NCI-H146 (cell line): ENCODE measurements around the gene MEF2B.
A peak's percentile ranks its signal among the peaks of the same experiment; 100 is the strongest.
"Not testable (repeated sequence)": the region's sequence is repeated elsewhere in the genome, so short reads cannot be mapped to it uniquely, and the experiment has no call there.

Experiments
- DNase-seq: peaks from one replicate; lab custom pipeline; 2025; lab: John Stamatoyannopoulos, UW

The MEF2B gene

DNA sequence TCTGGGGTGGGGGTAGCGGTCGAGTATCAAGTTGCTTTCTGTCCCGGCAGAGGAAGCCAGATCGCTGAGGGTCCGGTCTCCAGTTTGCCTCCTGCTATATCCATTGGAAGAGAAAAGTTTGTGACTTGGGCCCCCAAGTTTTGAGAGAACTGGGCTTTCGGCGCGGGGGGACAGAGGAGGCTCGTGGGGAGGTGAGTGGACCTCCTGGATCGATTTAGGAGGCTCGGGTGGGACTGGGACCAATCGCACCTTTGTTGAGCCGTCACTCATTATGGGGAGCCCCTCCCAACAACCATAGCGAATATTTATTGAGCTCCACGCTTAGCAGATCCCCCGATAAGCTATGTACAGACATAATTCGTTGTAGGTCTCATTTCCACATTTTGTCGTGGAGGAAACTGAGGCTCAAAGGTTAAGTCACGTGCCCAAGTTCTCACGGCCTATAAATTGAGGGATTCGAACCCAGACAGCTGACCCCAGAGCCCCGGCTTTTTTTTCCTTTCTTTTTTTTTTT lies 22.9 kb upstream of the MEF2B start:
- DNase-seq = no peak

DNA sequence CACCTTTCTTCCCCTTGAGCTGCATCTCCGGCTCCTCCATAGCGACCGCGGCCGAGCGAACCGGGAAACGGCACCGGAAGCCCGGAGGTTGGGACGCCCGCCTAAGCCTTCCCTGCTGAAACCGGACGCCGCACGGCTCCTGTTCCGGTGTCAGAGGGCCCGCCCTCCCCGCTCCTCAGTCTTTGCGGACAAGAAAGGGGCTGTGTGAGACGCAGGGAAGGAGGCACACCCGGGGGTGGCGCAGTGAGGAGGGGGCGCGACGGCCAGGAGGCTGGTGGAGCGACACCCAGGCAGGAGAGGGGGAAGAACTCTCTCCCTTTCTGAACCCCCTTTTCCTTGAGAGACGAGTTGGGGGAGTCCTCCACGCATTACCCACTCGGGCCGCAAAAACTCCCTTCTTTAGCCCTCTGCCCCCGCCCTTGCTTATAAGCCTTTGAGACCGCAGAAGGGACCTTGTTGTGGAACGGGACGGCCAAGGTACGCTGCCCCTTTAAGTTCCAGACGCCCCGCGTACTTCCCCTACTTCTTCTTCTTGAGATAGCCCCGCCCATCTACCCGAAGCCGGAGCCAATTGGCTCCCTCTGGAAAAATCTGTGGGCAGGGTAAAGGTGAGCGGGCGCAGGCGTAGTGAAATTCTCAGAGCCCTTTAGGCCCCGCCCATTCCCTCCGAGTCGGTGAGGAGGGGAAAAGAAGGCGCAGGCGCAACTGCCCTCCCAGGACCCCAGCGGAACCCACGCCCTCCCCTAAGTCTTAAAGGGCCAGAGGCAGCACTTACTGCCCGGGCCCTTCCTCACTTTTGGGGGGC lies 22.2 kb upstream of the MEF2B start, which contains the start of the genes BORCS8 and RFXANK:
BORCS8 (minus strand) TSS at position 75 of the 805 bp plus-strand sequence; CDS start at position 40, 35 bp downstream.
RFXANK (plus strand) TSS at position 181 of the 805 bp plus-strand sequence. CDS start 1,689 bp downstream, outside the sequence.
- DNase-seq = peak; percentile 100

DNA sequence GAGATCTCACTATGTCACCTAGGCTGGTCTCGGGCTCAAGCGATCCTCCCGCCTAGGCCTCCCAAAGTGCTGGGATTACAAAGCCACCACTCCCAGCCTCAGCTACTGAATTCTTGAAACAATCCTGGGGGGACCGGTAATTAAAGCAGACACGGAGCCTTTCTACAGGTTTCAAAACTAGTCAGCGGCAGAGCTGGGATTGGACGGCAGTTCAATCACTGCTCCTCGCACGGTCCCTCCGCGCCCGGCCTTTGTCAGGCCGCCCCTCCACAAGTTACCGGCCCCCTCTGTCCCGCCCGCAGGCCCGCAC lies 21.7 kb upstream of the MEF2B start:
- no peak for DNase-seq

DNA sequence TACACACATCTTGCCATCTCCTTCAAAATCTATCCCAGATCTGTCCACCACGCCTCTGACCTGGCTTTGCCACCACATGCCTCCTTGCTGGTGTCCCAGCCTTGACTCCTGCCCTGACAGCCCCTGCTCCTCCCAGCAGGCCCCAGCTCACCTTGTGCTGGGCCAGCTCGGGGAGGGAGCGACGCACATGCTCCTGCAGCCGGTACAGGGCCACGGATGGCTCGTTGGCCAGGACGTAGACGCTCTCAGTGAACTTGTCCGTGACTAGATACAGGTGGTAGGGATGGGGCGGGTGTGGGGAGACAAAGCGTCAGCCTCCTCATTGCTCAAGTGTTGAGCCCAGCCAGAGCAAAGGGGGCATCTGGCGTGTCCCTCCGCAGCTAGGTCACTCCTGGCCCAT lies 16.7 kb upstream of the MEF2B start:
- no peak for DNase-seq

DNA sequence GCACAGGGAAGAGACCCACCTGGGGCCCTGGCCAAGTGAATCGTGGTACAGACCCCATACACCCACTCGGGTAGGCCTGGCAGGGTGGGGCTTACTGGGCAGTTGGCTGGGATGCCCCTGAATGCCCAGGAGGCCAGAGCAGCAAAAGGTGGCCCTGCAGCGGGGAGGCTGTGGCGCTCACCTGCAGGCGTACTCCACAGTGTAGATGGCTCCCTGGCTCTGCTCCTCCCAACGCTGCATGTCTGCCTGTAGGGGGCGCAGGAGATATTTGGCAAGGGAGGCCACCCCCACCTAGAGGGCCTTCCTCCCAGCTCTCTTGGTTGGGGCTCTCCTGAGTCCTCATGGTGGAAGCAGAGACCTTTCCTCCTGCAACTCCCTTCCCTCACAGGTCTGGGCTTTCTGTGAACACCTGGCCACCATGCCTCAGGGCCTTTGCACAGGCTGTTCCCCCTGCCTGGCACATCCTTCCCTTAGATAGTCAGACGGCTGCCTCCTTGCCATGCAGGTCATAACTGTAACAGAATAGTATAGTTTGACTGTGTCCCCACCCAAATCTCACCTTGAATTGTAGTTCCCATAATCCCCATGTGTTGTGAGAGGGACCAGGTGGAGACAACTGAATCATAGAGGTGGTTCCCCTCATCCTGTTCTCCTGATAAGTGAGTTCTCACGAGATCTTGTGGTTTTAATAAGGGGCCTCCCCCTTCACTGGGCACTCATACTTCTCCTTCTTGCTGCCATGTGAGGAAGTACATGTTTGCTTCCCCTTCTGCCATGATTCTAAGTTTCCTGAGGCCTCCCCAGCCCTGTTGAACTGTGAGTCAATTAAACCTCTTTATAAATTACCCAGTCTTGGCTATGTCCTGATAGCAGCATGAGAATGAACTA lies 16.0 kb upstream of the MEF2B start:
- peak; percentile 69 for DNase-seq

DNA sequence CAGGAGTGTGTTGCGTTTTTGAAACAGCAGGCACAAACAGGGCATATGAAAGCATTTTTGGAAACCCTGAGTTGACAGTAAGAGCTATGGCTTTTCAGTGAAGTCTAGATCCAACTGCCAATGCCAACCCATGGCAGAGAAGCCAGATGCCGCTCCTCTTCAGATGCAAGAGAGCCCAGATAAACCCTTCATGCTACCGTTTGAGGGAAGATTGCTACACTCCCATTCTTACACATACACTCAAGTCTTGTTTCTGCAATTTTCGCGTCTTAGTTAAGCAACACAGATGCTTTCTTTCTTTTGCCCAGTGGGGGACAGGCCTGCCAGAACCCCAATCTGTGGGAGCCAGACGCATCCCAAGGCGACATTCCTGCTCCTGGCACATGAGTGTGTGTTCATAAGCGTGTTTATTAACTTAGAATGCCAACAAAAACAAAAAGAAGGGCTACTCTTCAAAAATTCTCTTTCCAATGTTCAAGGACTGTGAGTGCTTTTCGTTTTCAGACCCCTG lies 11.5 kb upstream of the MEF2B start:
- no peak for DNase-seq

DNA sequence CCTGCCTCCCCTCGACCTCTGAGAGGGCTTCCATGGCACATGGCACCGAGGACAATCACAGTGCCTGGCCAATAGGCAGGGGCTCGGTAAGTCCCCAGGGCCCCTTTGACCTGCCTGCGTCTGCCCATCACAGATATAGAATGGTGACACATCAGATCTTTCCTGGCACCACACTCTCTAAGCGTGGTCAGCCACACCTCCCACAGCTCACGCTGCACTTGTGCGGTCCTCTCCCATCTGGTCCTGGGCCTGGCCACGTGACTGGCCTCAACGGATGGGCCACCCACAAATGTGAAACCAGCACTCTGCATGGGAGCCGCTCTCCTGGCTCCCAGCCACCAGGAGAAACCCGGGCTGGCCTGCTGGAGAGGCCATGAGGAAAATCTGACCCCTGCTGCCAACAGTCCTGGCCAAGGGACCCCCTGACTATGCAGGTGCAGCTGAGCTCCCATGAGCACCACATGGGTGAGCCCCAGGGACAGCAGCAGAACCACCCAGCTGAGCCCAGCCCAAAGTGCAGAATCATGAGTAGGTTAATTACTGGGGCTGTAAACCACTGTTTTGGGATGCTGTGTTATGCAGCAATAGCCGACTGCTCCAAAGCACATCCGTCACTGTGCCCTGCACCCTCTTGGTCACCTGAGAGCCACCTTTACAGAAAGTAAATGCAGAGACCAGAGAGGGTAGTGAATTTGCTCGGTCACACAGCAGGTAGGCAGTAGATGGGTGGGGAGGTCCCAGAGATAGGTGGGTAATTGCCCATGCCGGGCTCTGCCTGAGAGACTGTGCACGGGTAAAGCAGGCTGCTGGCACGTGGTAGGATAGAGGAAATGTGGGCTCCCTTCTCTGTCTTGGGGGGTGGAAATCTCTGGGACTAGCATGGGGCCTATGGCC lies 9.7 kb upstream of the MEF2B start:
- DNase-seq = no peak

DNA sequence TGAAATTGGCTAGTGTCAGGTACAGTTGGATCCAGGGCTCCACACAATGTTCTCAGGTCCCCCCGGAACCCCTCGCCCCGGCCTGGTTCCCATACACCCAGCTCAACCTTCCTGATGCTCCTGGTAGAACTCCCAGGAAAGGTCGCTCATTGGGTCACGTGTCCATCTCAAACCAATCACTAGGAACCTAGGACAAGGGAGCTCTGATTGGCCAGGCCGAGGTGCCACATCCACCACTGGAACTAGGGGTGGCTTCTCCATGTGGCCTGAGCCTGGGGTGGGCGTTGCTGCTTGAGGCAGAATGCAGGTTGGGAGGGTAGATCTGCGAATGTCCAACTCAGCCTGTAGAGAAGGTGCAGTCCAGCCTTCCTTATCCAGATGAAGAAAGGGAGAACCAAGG lies 6.9 kb upstream of the MEF2B start:
- DNase-seq = no peak

DNA sequence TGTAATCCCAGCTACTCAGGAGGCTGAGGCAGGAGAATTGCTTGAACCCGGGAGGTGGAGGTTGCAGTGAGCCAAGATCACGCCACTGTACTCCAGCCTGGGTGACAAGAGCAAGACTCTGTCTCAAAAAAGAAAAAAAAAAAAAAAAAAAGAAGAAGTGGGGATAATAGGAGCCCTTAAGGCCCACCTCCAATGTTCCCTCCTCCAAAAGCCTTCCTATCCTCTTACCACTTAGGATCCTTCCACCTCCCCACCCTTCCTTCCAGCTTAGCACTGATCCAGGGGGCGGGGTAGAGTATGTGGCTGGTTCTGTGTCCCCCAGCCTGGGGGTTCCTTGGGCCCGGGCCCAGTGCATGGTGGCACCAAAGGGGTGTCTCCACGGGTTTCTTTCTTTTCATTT lies 3.2 kb upstream of the MEF2B start:
- DNase-seq = not testable (repeated sequence)

DNA sequence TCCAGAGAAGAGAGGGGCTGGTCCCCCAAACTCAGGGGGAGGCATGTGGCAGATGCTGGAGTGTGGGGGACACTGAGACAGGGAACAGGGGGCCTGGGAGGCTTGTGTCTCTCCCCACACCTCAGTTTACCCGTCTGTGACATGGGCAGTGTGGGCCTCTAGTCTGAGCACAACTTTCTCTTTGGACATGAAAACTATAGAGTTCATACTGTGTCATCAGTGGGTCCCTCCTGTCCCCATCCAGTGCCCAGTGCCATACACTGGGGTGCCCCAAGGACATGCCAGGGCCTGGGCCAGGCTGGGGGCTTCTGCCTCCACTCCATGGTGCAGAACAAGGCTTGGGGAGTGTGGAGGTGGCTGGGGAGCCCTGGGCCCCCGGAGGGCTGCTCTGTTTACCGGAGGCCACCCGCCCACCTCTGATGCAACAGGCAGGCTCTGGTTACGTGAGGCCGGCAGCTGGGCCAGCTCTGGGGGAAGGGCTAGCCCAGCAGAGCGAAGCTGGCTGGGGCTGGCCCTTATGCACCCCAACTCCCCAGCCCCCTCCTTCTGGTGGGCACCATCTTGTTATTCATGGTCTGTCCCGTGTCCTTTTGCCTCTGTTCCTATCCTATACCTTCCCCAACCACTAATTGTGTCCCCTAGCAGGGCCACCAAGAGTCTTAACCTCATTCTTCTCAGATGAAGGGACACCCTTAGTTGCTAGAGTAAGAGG lies 1.9 kb upstream of the MEF2B start:
- peak; percentile 29 for DNase-seq

DNA sequence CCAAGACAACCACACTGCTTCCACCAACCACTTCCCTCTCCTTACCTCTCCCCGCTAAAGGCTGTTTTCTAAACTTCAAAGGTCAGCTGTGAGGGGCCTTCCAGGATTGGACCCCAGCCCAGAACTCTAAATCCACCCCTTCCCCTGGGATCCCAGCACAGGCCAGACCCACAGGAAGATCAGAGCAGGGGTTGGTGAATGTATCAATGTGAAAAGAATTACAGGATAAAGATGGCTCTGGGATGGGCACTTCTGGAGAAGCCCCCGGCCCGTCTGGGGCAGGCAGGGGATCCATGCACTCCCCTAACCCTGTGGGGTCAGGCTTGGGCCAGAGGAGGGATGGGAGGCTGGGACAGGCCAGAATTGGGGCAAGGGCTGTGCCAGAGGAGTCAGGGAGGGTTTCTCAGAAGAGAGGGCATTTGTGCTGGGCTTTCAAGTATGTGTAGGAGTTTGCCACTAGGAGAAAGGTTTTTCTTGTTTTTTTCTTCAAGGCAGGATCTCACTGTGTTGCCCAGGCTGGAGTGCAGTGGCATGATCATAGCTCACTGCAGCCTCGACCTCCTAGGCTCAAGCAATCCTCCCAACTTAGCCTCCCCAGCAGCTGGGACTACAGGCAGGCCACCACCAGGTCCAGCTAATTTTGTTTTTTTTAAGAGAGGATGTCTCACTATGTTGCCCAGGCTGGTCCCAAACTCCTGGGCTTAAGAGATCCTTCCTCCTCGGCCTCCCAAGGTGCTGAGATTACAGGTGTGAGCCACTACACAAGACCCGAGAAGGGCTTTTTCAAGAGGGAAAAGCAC lies 1.0 kb upstream of the MEF2B start:
- no peak for DNase-seq

DNA sequence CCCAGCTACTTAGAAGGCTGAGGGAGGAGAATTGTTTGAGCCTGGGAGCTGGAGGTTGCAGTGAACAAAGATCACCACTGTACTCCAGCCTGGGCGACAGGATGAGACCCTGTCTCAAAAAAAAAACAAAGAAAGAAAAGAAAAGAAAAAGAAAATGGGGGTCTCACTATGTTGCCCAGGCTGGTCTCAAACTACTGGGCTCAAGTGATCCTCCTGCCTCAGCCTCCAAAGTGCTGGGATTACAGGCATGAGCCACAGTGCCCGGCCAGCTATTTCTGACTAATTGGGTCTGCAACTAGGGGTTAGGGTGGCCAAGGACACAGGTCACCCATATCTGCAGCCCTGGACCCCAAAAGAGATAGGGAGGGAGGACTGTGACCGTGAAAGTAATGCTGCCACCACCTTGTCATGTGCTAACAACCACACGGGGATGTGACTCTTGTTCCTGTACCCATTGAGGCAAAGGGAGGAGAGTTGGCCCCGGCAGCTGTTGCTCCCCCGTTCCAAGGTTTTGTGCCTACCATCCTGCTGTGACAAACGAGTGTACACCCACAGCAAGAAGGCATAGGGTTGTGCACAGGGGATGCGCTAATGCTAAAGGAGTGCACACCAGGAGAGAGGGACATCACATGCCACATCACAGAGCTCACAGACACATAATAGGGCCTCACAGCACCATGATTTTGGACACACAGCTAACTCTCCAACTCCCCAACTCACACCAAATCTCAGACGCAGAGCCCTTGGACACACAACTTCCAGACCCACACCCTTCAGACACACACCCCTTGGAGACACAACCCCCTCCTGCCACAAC lies 619 bp downstream of the MEF2B start:
- no peak for DNase-seq

DNA sequence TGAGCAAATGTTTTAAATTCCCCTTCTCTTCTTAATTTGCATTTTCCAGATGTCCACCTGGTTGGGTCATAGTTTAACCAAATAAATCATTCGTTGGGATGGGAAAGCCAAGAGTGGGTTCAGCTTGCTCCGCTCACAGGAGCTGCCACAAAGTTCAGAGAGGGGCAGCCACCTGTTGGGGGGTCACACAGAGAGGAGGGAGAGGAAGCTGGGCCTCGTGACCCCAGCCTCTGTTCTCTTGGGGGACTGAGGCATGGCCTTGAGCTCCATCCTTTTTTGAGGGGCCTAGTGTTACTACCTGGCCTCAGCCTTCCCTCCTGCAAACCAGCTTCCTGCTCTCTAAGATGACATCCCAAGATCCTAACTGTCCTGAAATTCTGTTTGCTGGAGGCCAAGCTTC lies 2.5 kb downstream of the MEF2B start:
- no peak for DNase-seq

DNA sequence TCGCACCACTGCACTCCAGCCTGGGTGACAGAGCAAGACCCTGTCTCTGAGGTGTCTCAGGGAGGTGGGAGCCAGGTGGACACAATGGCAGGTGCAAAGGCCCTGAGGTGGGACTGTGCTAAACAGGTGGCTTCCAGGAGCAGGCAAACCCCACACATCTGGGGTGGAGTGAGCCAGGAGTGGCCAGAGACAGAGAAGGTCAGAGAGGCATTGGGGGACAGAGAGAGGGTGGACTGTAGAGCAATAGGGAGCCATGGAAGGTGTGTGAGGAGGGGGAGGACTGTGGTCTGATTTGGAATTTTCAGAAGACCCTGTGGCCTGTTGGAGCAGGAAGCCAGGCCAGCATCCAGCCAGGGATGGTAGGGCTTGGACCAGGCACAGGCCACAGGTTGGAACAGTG lies 4.7 kb downstream of the MEF2B start:
- DNase-seq = no peak

DNA sequence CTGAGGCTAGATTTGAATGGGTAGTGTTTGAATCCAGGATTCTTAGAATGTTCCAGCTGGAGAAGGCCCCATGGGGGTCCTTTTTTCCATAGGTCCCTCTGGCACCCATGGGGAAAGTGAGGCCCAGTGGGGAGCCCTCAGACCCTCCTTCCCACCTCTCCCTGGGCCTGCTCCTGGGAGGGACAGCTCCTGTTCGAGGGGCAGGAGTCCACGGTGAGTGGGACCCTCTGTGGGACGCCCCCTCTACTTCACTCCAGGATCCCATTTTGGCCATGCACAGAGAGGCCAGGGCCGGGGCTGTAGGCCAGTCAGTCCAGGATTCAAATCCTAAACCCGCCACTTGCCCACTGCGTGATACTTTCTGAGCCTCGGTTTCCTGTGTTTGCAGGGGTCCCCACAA lies 7.6 kb downstream of the MEF2B start:
- no peak for DNase-seq

DNA sequence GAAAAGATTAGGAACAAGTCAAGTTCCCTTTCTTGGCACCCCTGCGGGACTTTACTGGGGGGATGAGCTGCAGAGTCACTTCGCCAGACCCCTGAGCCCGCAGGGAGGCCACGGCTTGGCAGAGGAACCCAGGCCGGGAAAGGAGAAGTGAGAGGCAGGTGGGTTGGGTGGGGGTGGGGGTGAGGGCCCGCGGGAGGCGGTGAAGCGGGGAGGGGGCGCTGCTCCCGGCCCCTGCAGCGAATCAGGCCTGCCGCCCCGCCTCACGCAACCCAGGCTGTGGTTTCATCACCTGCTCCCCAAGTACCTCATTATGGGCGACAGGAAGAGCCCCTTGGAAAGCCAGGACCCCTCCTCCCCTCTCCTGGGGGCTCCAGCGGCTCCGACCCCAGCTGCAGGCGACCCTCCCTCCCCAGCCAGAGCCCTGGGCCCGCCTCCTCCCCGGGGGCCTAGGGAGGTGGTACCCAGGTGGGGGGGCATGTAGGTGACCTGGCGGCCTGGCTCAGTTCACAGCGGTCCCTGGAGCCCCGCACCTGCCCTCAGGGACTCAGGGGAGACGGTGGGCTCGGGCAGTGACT lies 9.5 kb downstream of the MEF2B start:
- DNase-seq = no peak

DNA sequence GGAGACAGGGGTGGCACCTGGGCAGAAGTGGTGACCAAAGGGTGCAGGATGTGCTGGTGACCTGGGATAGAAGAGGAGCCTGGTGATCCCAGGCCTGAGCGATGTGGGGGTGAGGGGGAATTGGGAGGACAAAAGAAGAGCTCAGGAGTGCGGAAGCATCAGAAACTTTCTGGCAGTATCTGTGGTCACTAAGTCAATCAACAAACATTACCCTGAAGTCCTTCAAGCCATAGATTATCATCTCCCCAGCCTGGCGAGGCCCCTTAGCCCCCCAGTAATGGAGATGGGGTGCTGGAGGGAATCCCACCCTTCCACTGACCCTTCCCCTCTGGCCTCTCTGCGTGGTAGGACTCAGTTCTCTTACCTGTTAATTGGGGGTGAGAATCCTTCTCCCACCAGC lies 10.5 kb downstream of the MEF2B start:
- DNase-seq = no peak

DNA sequence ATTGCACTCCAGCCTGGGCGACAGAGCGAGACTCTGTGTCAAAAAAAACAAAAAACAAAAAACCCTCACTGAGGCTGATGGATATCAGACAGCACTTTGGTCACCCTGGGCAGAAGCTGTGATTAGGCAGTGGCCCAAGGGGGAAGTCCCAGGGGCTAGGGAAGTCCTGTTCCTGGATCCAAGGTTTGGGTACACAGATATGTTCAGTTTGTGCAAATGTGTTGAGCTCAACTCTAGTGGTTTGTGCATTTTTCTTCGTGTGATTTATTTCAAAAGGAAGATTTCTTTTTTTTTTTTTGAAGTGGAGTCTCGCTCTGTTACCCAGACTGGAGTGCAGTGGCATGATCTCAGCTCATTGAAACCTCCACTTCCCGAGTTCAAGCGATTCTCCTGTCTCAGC lies 12.3 kb downstream of the MEF2B start:
- DNase-seq = no peak
